Measurements from ENCODE around the gene CACNB2.

DNA sequence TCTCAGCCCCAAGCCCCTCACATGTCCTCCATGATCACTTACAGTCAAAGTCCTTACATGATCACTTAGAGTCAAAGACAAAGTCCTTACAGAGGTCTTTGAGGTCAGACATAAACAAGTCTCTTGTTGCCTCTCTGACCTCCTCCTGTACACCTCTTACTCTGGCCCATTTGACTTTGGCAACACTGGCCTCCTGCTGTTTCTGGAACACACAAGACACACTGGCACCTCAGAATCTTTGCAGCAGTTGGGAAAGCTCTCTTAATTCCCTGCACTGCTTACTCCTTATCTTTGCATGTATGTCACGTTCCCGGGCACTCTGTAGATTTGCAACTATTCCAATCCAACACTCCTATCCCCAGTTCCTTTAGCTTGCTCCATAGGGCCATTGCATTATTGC lies 408.9 kb downstream of the CACNB2 start:
- TF ChIP-seq POLR2A (IDR thresholded peaks at IDR 0.05) (no peak), CTCF (IDR thresholded peaks at IDR 0.05 in 4 of 5, conservative IDR thresholded peaks at IDR 0.05 in 1 of 5) (no peak)

Measured in gastrocnemius medialis (tissue), 4 donors.